Caco-2 (cell line): ENCODE results near the gene KLRC3. TPM values are rescaled to one million over a fixed set of nuclear protein-coding genes. Genes with fewer than 3 reads are reported as not detected.

ENCODE experiments used
- BruUV-seq: library from RNA; stranded (reverse); fragments of 400-500 nt; replicated peaks from 2 replicates; lab custom pipeline; 2021; lab: Mats Ljungman, UMichigan
- CTCF ChIA-PET: fragments of 300-600 bp; sonication (Branson Sonifier 250); formaldehyde crosslinking; loops from one replicate; lab custom pipeline; 2022; ENCODE audit warnings: antibody characterized with exemption; lab: Charles Lee
- POLR2A ChIA-PET: fragments of 300-600 bp; sonication (Branson Sonifier 250); formaldehyde crosslinking; loops from one replicate; lab custom pipeline; 2022; ENCODE audit warnings: antibody characterized with exemption; lab: Charles Lee
- DNase-seq, 2 experiments: peaks; one replicate each; pipeline versions ENCODE4 v3.0.0 to v3.0.0-alpha.2; 2020 to 2022
- H3K27me3 ChIP-seq: replicated peaks from 2 replicates; pipeline ENCODE4 v1.6.0; 2011; ENCODE audit warnings: low read length; ENCODE audit not compliant: control insufficient read depth, insufficient read depth
- H3K36me3 ChIP-seq: 2 replicates; pipeline ENCODE4 v1.5.1; 2011; ENCODE audit warnings: low read length; ENCODE audit not compliant: control insufficient read depth, insufficient read depth
- H3K4me1 ChIP-seq: fragments of 250-450 bp; sonication (Bioruptor Pico); 2 replicates; pipeline ENCODE4 v1.5.1; 2020; ENCODE audit warnings: mild to moderate bottlenecking
- H3K4me3 ChIP-seq: 2 replicates; pipeline ENCODE4 v1.5.1; 2011; ENCODE audit warnings: low read depth, mild to moderate bottlenecking, control low read depth, low read length
- H3K9me3 ChIP-seq: fragments of 250-450 bp; sonication (Bioruptor Pico); 2 replicates; pipeline ENCODE4 v1.5.1; 2020; ENCODE audit warnings: mild to moderate bottlenecking, moderate library complexity
- H3K27ac Mint-ChIP-seq: one replicate; pipeline ENCODE4 v1.8.0; 2022; ENCODE audit warnings: mixed read lengths; ENCODE audit not compliant: unreplicated experiment
- H3K27me3 Mint-ChIP-seq: one replicate; pipeline ENCODE4 v1.8.0; 2022; ENCODE audit warnings: mixed read lengths; ENCODE audit not compliant: insufficient read depth, unreplicated experiment
- H3K36me3 Mint-ChIP-seq: one replicate; pipeline ENCODE4 v1.8.0; 2022; ENCODE audit warnings: mild to moderate bottlenecking, mixed read lengths; ENCODE audit not compliant: insufficient read depth, unreplicated experiment
- H3K4me1 Mint-ChIP-seq: one replicate; pipeline ENCODE4 v1.8.0; 2022; ENCODE audit warnings: low read depth, mixed read lengths; ENCODE audit not compliant: unreplicated experiment
- H3K4me3 Mint-ChIP-seq: one replicate; pipeline ENCODE4 v1.8.0; 2022; ENCODE audit warnings: mild to moderate bottlenecking, moderate library complexity, mixed read lengths; ENCODE audit not compliant: unreplicated experiment
- H3K9me3 Mint-ChIP-seq: one replicate; pipeline ENCODE4 v1.8.0; 2022; ENCODE audit warnings: mixed read lengths; ENCODE audit not compliant: unreplicated experiment
- CTCF ChIP-seq, 2 experiments: fragments of 200-600 bp in 1 of 2; IDR thresholded peaks; 1 replicate in 1 of 2; 2 replicates in 1 of 2; pipeline versions ENCODE4 v1.5.1 to v1.8.0; 2011 to 2022; ENCODE audit warnings: antibody characterized with exemption in 1 of 2, control low read depth in 1 of 2, inconsistent platforms in 1 of 2, low read depth in 1 of 2, low read length in 1 of 2, mild to moderate bottlenecking in 1 of 2, moderate library complexity in 1 of 2; ENCODE audit not compliant: insufficient read depth in 1 of 2, severe bottlenecking in 1 of 2, unreplicated experiment in 1 of 2
- intact Hi-C: fragments of 100-400 bp; cut with micrococcal nuclease; formaldehyde crosslinking; loops from one replicate; pipeline ENCODE4 v1.10.0; 2022; ENCODE audit not compliant: unreplicated experiment
- total RNA-seq: library from RNA; stranded (reverse); gene quantifications from 2 replicates; pipeline ENCODE4 v1.2.3, GENCODE V29; 2022

The KLRC3 gene
- total RNA-seq, 1 experiment from 2014 or later: not detected

DNA sequence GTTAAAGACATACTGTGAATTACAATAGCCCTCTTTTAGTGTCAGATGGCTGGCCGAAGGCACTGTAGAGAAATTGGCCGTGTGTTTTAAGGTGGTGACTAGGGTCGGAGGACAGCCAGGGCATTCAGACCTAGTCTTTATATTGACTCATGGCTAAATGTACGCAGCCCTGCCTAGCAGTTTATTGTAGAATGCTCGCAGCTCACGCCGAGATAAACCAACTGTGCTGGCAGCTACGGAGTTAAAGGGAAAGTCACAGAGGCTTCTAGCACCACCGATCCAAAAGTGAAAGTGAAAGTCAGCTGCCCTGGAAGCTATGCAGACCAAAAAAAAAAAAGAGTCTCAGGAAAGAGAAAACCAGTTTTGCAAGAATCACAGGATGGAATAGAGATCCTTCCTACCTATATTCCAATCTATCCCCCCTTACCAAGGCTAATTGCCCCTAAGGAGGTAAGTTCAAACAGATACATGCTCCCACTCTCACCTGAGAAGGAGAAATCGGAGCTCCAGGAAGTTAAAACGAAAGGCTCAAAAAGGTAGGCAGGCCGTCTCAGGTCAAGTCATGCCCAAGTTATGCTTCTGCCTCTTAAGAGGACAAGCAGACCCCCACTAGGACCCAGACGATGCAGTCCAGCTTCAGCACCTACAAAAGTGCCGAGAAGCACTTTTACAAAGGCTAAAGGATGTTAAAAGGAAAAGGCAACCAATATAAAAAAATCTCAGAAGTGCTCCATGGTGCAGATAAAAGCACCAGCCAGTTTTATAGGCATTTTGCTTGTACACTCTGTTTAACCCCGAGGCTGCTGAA lies 55.4 kb downstream of the KLRC3 start:
- no peaks in the 10 kb centered on the region for H3K27me3 Mint-ChIP-seq
- POLR2A ChIA-PET: interaction anchor here (0.6 to 1.3 kb wide), 3 partner anchors 11 to 248 kb away, joined by 4 to 5 read pairs (median 4); partner anchors contain the start of gene MAGOHB

GRCh38 chr12:10363914-10364814 lies 56.2 kb downstream of the KLRC3 start:
- peak; percentile 41 to 53 for DNase-seq
- Histone ChIP-seq H3K4me1 (peaks cover 57% of the 10 kb centered on the region), H3K4me3 (peak overlapping the region; percentile 39), H3K36me3 (no peaks in the 10 kb centered on the region; the same call in 1 of the 2 replicates), H3K27me3 (no peaks in the 10 kb centered on the region), H3K9me3 (peaks cover 21% of the 10 kb centered on the region)
- Mint-ChIP-seq H3K36me3 (no peaks in the 10 kb centered on the region), H3K9me3 (peaks cover 25% of the 10 kb centered on the region), H3K27me3 (no peaks in the 10 kb centered on the region), H3K4me1 (peaks cover 13% of the 10 kb centered on the region), H3K27ac (no peak overlapping the region), H3K4me3 (no peak overlapping the region)
- ChIA-PET CTCF (interaction anchor here (0.7 kb wide), 1 partner anchor 33 kb away, joined by 4 read pairs; no protein-coding TSS in a partner anchor), POLR2A (interaction anchor here (0.7 to 1.3 kb wide), 2 partner anchors 11 to 249 kb away, joined by 4 to 5 read pairs; partner anchors contain the start of gene MAGOHB)
- BruUV-seq: TSS peak; percentile 56
- no peak for TF ChIP-seq CTCF (IDR thresholded peaks at IDR 0.05; ENCODE audit: insufficient read depth in 1 of 2, low read depth in 1 of 2, low read length in 1 of 2, severe bottlenecking in 1 of 2, unreplicated experiment in 1 of 2)
- intact Hi-C loops: loop anchor here (1.0 to 10.0 kb wide), 2 partner anchors 33 to 129 kb away; no protein-coding TSS in a partner anchor

More for the DNA sequence above, 55.4 kb downstream of the KLRC3 start:
- no peaks in the 10 kb centered on the region for H3K36me3 Mint-ChIP-seq
- intact Hi-C loops: loop anchor here (1.0 to 10.0 kb wide), 4 partner anchors 34 to 309 kb away; partner anchors contain the start of gene STYK1
- H3K4me1 Mint-ChIP-seq: peaks cover 14% of the 10 kb centered on the region
- no TSS peak for BruUV-seq
- DNase-seq: peak; percentile 84 to 88
- Histone ChIP-seq H3K9me3 (peaks cover 21% of the 10 kb centered on the region), H3K4me1 (peaks cover 57% of the 10 kb centered on the region), H3K36me3 (no peaks in the 10 kb centered on the region; the same call in 1 of the 2 replicates), H3K4me3 (peak overlapping the region; percentile 39), H3K27me3 (no peaks in the 10 kb centered on the region)
- CTCF ChIA-PET: interaction anchor here (0.7 to 2.1 kb wide), 3 partner anchors 20 to 46 kb away, joined by 3 to 6 read pairs (median 4); no protein-coding TSS in a partner anchor
- peaks cover 27% of the 10 kb centered on the region for H3K9me3 Mint-ChIP-seq
- no peak overlapping the region for H3K27ac Mint-ChIP-seq
- no peak for TF ChIP-seq CTCF (IDR thresholded peaks at IDR 0.05; ENCODE audit: insufficient read depth in 1 of 2, low read depth in 1 of 2, low read length in 1 of 2, severe bottlenecking in 1 of 2, unreplicated experiment in 1 of 2)
- H3K4me3 Mint-ChIP-seq: no peak overlapping the region

GRCh38 chr12:10363658-10363913 lies 56.8 kb downstream of the KLRC3 start:
- Histone ChIP-seq H3K9me3 (peaks cover 15% of the 10 kb centered on the region), H3K4me1 (peaks cover 57% of the 10 kb centered on the region), H3K4me3 (no peak overlapping the region), H3K27me3 (no peaks in the 10 kb centered on the region), H3K36me3 (no peaks in the 10 kb centered on the region; the same call in 1 of the 2 replicates)
- Mint-ChIP-seq H3K4me1 (peaks cover 13% of the 10 kb centered on the region), H3K36me3 (no peaks in the 10 kb centered on the region), H3K27me3 (no peaks in the 10 kb centered on the region), H3K4me3 (no peak overlapping the region), H3K9me3 (peaks cover 19% of the 10 kb centered on the region), H3K27ac (no peak overlapping the region)
- POLR2A ChIA-PET: no interaction called here
- no peak for TF ChIP-seq CTCF (IDR thresholded peaks at IDR 0.05; ENCODE audit: insufficient read depth in 1 of 2, low read depth in 1 of 2, low read length in 1 of 2, severe bottlenecking in 1 of 2, unreplicated experiment in 1 of 2)
- CTCF ChIA-PET: no interaction called here
- intact Hi-C loops: loop anchor here (10.0 kb wide), 1 partner anchor 129 kb away; no protein-coding TSS in a partner anchor
- BruUV-seq: no TSS peak
- DNase-seq: no peak
